Measurements from ENCODE around the gene TEKT2. TPM values are rescaled to one million over a fixed set of nuclear protein-coding genes. Genes with fewer than 3 reads are reported as not detected.

Gene TEKT2
- total RNA-seq, 1 donor from 2014 or later: 0.18 TPM

DNA sequence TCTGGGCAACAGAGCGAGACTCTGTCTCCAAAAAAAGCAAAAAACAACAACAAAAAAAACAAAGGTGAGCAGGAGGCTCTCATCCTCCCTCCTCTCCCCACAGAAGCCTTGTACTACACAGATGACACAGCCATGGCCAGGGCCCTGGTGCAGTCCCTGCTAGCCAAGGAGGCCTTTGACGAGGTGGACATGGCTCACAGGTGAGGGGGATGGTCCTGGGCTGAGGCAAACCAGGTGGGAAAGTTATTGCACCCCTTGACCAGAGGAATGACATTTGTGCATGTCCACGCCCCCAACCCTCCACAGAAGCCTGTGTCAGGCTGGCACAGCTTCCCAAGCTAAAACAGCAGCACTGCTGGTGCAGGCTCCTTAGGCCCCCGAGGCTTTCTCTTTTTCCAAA is 7.2 kb downstream of the TEKT2 start:
- H3K9me3 Mint-ChIP-seq: no peaks in the 10 kb centered on the region
- H3K4me3 Mint-ChIP-seq (ENCODE audit: low read depth): peak overlapping the region; percentile 2
- no peaks in the 10 kb centered on the region for H3K27me3 Mint-ChIP-seq (ENCODE audit: low read depth)
- H3K4me1 Mint-ChIP-seq (ENCODE audit: low read depth): peaks cover 9% of the 10 kb centered on the region
- peaks cover 51% of the 10 kb centered on the region for H3K36me3 Mint-ChIP-seq (ENCODE audit: low read depth)
- no peak for DNase-seq (ENCODE audit: low spot score)
- intact Hi-C loops (cut with micrococcal nuclease): no loop called here
- H3K27ac Mint-ChIP-seq: no peak overlapping the region

DNA sequence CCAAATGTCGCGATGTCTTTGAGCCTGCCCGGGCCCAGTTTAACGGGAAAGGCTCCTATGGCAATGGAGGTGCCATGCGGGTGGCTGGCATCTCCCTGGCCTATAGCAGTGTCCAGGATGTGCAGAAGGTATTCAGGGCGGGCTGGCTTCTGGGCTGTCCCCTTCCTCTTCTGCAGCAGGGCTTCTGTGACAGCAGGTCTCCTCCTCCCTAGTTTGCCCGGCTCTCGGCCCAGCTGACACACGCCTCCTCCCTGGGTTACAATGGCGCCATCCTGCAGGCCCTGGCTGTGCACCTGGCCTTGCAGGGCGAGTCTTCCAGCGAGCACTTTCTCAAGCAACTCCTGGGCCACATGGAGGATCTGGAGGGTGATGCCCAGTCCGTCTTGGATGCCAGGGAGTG is 7.8 kb downstream of the TEKT2 start:
- intact Hi-C loops (cut with micrococcal nuclease): no loop called here
- H3K4me3 Mint-ChIP-seq (ENCODE audit: low read depth): no peak overlapping the region
- H3K27me3 Mint-ChIP-seq (ENCODE audit: low read depth): no peaks in the 10 kb centered on the region
- peak overlapping the region; percentile 46 for H3K27ac Mint-ChIP-seq
- peaks cover 51% of the 10 kb centered on the region for H3K36me3 Mint-ChIP-seq (ENCODE audit: low read depth)
- H3K4me1 Mint-ChIP-seq (ENCODE audit: low read depth): peaks cover 9% of the 10 kb centered on the region
- H3K9me3 Mint-ChIP-seq: no peaks in the 10 kb centered on the region
- DNase-seq (ENCODE audit: low spot score): no peak

DNA sequence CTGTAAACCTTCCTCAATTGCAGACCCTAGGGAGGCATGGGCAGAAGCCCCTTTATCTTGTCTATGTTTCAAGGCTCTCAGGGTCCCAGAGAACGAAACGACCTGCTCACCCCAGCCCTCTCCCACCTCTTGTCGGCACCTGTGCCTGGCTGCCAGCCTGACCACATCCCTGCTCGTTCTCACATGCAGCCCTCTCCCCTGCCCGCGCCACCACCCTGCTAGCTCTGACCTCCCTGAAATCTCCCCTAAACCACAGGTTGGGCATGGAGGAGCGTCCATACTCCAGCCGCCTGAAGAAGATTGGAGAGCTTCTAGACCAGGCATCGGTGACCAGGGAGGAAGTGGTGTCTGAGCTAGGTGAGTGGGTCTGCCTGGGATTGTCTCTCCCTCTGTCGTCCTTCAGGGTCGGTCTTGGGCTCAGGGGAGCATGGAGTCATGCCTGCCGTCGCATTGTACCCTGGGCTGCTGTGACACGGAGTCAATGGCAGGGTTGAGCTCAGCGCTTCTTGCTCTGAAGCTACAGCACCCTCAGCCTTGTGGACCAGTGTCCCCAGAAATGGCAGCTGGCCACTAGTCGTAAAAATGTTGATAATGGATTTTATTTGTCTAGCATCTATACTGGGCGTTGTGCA is 8.4 kb downstream of the TEKT2 start:
- Mint-ChIP-seq H3K9me3 (no peaks in the 10 kb centered on the region), H3K4me1 (ENCODE audit: low read depth) (peaks cover 9% of the 10 kb centered on the region), H3K36me3 (ENCODE audit: low read depth) (peaks cover 51% of the 10 kb centered on the region), H3K27ac (no peak overlapping the region), H3K4me3 (ENCODE audit: low read depth) (no peak overlapping the region), H3K27me3 (ENCODE audit: low read depth) (no peaks in the 10 kb centered on the region)
- DNase-seq (ENCODE audit: low spot score): no peak
- intact Hi-C loops (cut with micrococcal nuclease): no loop called here

DNA sequence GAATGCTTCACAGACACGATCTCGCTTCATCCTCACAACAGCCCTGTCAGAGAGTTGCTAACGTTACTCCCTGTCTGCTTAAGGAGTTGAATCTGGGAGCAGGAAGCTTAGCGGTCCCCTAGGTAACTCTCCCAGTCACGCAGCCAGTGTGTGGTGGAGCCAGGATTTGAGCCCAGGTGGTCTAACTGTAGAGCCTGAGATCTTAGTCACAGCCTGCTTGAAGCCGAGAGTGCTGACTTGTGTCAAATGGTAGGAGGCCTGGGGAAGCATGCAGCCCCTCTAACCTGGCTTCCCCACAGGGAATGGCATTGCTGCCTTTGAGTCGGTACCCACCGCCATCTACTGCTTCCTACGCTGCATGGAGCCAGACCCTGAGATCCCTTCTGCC is 8.9 kb downstream of the TEKT2 start:
- no peaks in the 10 kb centered on the region for H3K27me3 Mint-ChIP-seq (ENCODE audit: low read depth)
- H3K36me3 Mint-ChIP-seq (ENCODE audit: low read depth): peaks cover 51% of the 10 kb centered on the region
- no peaks in the 10 kb centered on the region for H3K9me3 Mint-ChIP-seq
- intact Hi-C loops (cut with micrococcal nuclease): no loop called here
- peaks cover 9% of the 10 kb centered on the region for H3K4me1 Mint-ChIP-seq (ENCODE audit: low read depth)
- no peak for DNase-seq (ENCODE audit: low spot score)
- H3K27ac Mint-ChIP-seq: no peak overlapping the region
- H3K4me3 Mint-ChIP-seq (ENCODE audit: low read depth): no peak overlapping the region

DNA sequence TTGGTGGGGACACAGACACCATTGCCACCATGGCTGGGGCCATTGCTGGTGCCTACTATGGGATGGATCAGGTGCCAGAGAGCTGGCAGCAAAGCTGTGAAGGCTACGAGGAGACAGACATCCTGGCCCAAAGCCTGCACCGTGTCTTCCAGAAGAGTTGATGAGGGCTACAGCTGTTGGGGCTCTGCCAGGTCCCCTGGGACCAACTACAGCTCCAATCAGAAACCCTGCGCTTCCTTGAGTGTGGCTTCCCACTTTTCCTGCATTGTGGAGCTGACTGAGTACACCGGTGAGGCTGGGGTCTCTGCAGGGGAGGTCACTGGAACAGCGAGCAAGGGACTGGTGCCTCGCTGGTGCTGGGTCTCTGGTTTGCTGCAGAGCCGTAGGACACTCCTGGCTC is 9.3 kb downstream of the TEKT2 start:
- Mint-ChIP-seq H3K9me3 (no peaks in the 10 kb centered on the region), H3K27me3 (ENCODE audit: low read depth) (no peaks in the 10 kb centered on the region), H3K36me3 (ENCODE audit: low read depth) (peaks cover 51% of the 10 kb centered on the region), H3K4me3 (ENCODE audit: low read depth) (no peak overlapping the region), H3K27ac (no peak overlapping the region), H3K4me1 (ENCODE audit: low read depth) (peaks cover 9% of the 10 kb centered on the region)
- intact Hi-C loops (cut with micrococcal nuclease): no loop called here
- no peak for DNase-seq (ENCODE audit: low spot score)

DNA sequence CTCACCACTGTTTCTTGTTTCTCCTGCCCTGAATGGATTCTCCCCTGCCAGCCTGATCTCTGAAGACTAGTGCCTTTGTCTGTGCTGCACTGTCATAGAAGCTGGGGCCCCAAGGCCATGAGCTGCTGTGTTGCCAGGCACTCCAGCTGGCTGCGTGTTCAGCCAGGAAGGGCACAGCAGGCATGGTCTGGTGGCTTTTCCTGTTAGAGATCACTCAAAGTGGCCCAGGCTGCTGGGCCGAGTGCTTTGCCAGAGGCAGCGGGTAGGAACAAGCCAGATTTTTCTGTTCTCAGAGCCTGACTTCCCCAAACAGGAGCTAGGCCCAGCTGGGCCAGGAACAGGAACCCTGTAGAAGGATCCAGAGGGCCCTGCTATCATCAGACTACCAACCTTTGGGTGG is 10.0 kb downstream of the TEKT2 start:
- H3K36me3 Mint-ChIP-seq (ENCODE audit: low read depth): peaks cover 51% of the 10 kb centered on the region
- no peak overlapping the region for H3K4me3 Mint-ChIP-seq (ENCODE audit: low read depth)
- peaks cover 9% of the 10 kb centered on the region for H3K4me1 Mint-ChIP-seq (ENCODE audit: low read depth)
- no peak overlapping the region for H3K27ac Mint-ChIP-seq
- H3K27me3 Mint-ChIP-seq (ENCODE audit: low read depth): no peaks in the 10 kb centered on the region
- H3K9me3 Mint-ChIP-seq: no peaks in the 10 kb centered on the region
- DNase-seq (ENCODE audit: low spot score): no peak
- intact Hi-C loops (cut with micrococcal nuclease): no loop called here

DNA sequence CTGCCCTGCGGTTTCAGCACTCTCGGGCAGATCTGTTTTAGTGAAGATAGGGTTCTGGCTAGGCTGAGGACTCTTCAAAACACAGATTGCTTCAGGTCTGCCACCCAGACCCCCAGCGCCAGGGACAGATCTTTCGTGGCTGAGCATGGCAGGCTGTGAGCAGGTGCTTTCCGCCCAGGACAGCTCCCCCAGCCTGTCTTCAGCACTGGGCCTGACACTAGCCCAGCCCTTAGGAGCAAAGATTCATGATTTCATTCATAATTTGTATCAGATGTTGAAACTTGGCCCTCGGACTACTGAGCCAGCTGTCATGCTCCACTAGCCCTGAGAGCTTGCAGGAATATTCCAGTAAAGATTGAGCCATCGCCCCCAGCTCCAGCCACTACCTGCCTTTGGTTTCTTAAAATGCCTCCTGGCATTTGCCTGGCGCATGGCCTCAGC is 10.7 kb downstream of the TEKT2 start:
- Mint-ChIP-seq H3K9me3 (no peaks in the 10 kb centered on the region), H3K27ac (no peak overlapping the region), H3K4me3 (ENCODE audit: low read depth) (no peak overlapping the region), H3K4me1 (ENCODE audit: low read depth) (peaks cover 7% of the 10 kb centered on the region), H3K27me3 (ENCODE audit: low read depth) (no peaks in the 10 kb centered on the region), H3K36me3 (ENCODE audit: low read depth) (peaks cover 46% of the 10 kb centered on the region)
- DNase-seq (ENCODE audit: low spot score): no peak
- intact Hi-C loops (cut with micrococcal nuclease): loop anchor here (5.0 kb wide), 1 partner anchor 193 kb away; no protein-coding TSS in a partner anchor

DNA sequence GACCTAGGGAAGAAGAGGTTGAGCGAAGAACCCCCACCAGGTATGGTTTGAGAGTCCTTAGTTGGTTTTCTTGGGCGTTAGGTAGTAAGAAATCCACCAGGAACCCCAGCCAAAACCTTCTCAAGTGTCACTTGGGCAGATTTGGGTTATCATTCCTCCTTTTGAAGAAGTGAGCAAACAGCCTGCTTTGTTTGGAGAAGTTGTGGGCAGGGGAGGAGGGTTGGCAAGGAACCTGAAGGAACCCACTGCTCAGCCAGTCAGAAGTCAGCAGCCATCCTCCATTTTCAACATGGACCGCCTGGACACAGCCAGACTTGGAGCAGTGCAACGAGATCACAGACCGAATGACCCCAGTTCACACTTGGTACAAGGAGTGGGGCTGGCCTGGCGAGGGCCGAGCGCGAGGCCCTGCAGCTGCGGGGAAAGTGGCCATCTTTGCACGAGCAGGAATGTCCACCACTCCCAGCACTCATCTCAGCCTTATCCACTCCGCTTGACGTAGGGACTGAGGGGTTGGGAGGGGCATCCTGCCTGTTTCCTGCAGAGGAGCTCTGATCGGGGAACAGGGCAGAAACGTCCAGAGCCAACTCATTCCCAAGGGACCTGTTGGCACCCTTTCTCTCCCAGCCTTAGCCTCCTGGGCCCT is 12.0 kb downstream of the TEKT2 start:
- Mint-ChIP-seq H3K36me3 (ENCODE audit: low read depth) (peaks cover 40% of the 10 kb centered on the region), H3K4me3 (ENCODE audit: low read depth) (no peak overlapping the region), H3K4me1 (ENCODE audit: low read depth) (peaks cover 3% of the 10 kb centered on the region), H3K9me3 (no peaks in the 10 kb centered on the region), H3K27ac (no peak overlapping the region), H3K27me3 (ENCODE audit: low read depth) (no peaks in the 10 kb centered on the region)
- intact Hi-C loops (cut with micrococcal nuclease): loop anchor here (5.0 kb wide), 1 partner anchor 191 kb away; no protein-coding TSS in a partner anchor
- DNase-seq (ENCODE audit: low spot score): no peak

DNA sequence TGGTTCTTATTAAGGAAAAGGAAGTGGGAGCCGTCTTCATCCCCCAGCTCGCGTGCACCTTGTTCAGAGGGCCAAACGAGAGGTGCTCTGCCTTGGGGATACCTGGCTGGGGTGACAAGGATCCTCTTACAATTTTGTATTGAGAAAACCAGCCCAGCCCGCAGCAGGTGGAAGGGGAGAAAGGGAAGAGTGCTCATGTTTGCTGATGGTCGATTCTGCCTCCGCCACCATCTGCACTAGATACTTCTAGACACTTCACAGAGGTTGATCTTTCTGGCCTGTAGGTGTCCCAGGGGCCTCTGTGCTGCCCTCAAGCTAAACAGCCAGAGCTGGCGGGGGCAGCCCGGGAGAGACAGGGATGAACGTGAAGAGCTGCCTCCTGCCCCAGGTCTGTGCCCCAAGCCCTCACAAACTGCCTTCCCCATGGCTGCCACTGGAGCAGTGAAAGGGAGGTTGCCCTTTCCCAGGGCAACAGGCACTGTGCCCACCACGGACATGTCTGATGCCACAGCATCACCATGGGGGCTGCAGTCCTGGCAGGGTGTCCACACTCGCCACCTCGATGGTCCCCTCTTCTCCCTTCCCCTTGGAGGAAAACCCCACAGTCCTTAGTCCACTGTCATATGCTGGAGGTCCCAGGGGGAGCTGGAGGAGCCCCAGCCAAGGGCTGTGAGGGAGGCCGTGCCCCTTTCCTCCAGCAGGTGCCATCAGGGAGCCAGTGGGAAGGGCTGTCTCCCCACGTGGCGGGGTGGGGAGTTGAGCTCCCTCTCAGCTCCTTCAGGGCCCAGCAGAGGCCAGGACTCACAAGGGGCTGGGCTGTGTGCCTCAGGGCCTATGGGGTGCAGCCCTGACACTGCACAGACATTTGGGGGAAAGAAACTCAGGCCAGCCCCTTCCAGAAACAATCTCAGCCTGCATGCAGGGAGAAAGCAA is 12.9 kb downstream of the TEKT2 start:
- H3K4me1 Mint-ChIP-seq (ENCODE audit: low read depth): peaks cover 3% of the 10 kb centered on the region
- H3K27ac Mint-ChIP-seq: no peak overlapping the region
- peaks cover 32% of the 10 kb centered on the region for H3K36me3 Mint-ChIP-seq (ENCODE audit: low read depth)
- H3K27me3 Mint-ChIP-seq (ENCODE audit: low read depth): no peaks in the 10 kb centered on the region
- no peak overlapping the region for H3K4me3 Mint-ChIP-seq (ENCODE audit: low read depth)
- no peak for DNase-seq (ENCODE audit: low spot score)
- intact Hi-C loops (cut with micrococcal nuclease): loop anchor here (5.0 kb wide), 1 partner anchor 191 kb away; no protein-coding TSS in a partner anchor
- H3K9me3 Mint-ChIP-seq: no peaks in the 10 kb centered on the region

DNA sequence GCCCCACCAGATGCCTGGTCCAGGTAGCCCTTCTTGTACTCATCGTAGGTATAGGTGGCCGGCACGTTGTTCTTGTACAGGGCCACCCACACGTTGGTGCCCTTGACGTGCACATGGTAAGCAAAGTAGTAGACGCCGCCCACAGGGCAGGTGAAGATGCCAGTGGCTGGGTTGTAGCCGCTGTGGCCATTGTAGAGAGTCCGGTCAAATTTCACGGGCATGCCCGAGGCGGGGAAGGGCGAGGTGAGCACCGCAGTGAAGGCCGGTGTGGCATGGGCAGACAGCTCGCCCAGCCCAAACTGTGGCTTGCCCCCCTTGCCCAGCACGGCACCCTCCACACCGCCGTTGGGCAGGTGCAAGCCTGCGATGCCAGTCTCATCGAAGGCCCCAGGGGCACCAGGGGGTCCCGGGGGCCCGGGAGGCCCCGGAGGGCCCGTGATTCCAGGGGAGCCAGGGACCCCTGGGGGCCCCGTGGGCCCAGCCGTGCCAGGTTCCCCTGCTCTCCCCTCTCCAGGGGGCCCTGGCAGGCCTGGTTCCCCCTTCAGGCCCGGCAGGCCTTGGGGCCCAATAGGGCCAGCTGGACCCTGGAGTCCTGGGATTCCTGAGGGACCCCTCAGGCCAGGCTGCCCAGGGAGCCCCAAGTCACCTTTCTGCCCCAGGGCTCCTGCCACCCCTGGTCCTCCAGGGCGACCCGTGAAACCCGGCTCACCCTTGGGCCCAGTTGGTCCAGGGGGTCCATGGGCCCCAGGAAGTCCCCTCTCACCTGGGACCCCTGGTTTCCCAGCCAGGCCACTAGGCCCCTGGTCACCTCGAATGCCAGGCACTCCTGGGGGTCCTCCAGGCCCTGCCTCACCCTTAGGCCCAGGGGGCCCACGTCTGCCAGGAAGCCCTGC is 14.0 kb downstream of the TEKT2 start:
- H3K9me3 Mint-ChIP-seq: no peaks in the 10 kb centered on the region
- intact Hi-C loops (cut with micrococcal nuclease): loop anchor here (5.0 kb wide), 1 partner anchor 189 kb away; no protein-coding TSS in a partner anchor
- H3K4me1 Mint-ChIP-seq (ENCODE audit: low read depth): peaks cover 3% of the 10 kb centered on the region
- no peaks in the 10 kb centered on the region for H3K27me3 Mint-ChIP-seq (ENCODE audit: low read depth)
- DNase-seq (ENCODE audit: low spot score): no peak
- H3K27ac Mint-ChIP-seq: no peak overlapping the region
- no peak overlapping the region for H3K4me3 Mint-ChIP-seq (ENCODE audit: low read depth)
- H3K36me3 Mint-ChIP-seq (ENCODE audit: low read depth): peaks cover 20% of the 10 kb centered on the region

DNA sequence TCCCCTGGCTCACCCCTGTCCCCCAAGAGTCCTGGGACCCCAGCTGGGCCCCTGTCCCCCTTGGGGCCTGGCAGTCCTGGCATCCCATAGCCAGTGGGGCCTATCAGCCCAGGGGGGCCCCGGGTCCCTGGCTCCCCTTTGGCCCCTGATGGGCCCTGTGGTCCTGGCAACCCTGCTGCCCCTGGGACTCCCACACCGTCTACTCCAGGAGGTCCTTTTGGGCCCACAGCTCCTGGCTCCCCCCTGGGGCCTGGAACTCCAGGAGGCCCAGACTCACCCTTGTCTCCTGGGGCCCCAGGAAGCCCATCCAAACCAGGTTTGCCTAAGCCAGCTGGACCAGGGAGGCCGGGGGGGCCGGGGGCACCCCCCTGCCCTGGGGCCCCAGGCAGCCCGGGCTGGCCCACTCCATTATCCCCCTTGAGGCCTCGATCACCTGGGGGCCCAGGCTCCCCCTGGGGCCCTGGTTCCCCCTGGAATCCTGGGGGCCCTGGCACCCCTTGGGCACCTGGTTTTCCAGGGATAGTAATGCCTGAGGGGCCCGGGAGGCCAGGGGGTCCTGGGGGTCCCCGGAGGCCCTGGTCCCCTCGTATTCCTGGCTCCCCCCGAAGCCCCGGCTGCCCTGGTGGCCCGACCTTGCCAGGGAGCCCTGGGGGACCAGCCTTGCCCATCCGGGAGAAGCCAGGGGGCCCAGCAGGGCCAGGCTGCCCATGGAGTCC is 14.9 kb downstream of the TEKT2 start:
- no peak for DNase-seq (ENCODE audit: low spot score)
- Mint-ChIP-seq H3K4me1 (ENCODE audit: low read depth) (peaks cover 3% of the 10 kb centered on the region), H3K9me3 (no peaks in the 10 kb centered on the region), H3K36me3 (ENCODE audit: low read depth) (peaks cover 12% of the 10 kb centered on the region), H3K27me3 (ENCODE audit: low read depth) (no peaks in the 10 kb centered on the region), H3K27ac (no peak overlapping the region), H3K4me3 (ENCODE audit: low read depth) (no peak overlapping the region)
- intact Hi-C loops (cut with micrococcal nuclease): loop anchor here (1.0 to 5.0 kb wide), 3 partner anchors 35 to 188 kb away; no protein-coding TSS in a partner anchor
